ENCODE data around the gene PAFAH1B2.
"Not testable (repeated sequence)": the region's sequence is repeated elsewhere in the genome, so short reads cannot be mapped to it uniquely, and the experiment has no call there.

The PAFAH1B2 gene

DNA sequence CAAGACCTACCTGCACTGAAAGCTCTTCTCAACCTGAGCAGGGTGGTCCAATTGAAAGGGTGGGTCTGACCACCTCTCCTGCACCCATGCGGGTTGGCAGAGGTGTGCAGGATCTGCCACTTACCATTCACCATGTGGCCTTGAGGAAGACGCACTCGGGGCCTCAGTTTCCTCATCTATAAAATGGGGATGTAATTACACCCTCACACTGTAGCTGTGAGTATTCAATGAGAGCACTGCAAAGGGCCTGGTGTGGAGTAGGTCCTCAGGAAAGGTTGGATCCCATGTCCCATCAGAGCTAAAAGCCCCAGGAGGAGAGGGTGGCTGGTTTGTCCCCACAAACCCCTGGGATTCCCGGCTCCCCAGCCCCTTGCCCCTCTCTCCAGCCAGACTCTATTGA lies 54.5 kb downstream of the PAFAH1B2 start:
- H3K36me3 ChIP-seq (ENCODE audit: control insufficient read depth, insufficient read depth, low read length) = peaks cover 30% of the 10 kb centered on the region
- peak overlapping the region; percentile 71 for H3K4me3 ChIP-seq (ENCODE audit: low read length)
- H3K4me1 ChIP-seq (ENCODE audit: control insufficient read depth, insufficient read depth, low read length) = peaks cover 17% of the 10 kb centered on the region

DNA sequence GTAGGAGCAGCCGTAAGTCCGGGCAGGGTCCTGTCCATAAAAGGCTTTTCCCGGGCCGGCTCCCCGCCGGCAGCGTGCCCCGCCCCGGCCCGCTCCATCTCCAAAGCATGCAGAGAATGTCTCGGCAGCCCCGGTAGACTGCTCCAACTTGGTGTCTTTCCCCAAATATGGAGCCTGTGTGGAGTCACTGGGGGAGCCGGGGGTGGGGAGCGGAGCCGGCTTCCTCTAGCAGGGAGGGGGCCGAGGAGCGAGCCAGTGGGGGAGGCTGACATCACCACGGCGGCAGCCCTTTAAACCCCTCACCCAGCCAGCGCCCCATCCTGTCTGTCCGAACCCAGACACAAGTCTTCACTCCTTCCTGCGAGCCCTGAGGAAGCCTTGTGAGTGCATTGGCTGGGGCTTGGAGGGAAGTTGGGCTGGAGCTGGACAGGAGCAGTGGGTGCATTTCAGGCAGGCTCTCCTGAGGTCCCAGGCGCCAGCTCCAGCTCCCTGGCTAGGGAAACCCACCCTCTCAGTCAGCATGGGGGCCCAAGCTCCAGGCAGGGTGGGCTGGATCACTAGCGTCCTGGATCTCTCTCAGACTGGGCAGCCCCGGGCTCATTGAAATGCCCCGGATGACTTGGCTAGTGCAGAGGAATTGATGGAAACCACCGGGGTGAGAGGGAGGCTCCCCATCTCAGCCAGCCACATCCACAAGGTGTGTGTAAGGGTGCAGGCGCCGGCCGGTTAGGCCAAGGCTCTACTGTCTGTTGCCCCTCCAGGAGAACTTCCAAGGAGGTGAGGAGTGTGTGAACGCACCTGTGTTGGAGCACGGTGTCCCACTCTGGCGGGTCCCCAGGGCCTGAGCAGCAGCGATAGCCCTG lies 55.2 kb downstream of the PAFAH1B2 start, which contains the start of gene TAGLN:
Gene TAGLN (plus strand): TSS at position 318 of the 863 bp plus-strand sequence. CDS start 3,644 bp downstream, outside the sequence.
- peaks cover 36% of the 10 kb centered on the region for H3K36me3 ChIP-seq (ENCODE audit: control insufficient read depth, insufficient read depth, low read length)
- peaks cover 24% of the 10 kb centered on the region for H3K4me1 ChIP-seq (ENCODE audit: control insufficient read depth, insufficient read depth, low read length)
- H3K27me3 ChIP-seq (ENCODE audit: control insufficient read depth, insufficient read depth, low read length) = no peaks in the 10 kb centered on the region
- peak within 1 kb of the TSS; percentile 99 for H3K27ac ChIP-seq (ENCODE audit: low read depth, low read length)
- H3K9ac ChIP-seq (ENCODE audit: low read length) = peak within 1 kb of the TSS; percentile 93
- H3K4me3 ChIP-seq (ENCODE audit: low read length) = peak within 1 kb of the TSS; percentile 86

More for the DNA sequence above, 54.5 kb downstream of the PAFAH1B2 start:
- Histone ChIP-seq H3K9ac (ENCODE audit: low read length) (peak overlapping the region; percentile 49), H3K27ac (ENCODE audit: low read depth, low read length) (peak overlapping the region; percentile 98), H3K27me3 (ENCODE audit: control insufficient read depth, insufficient read depth, low read length) (no peaks in the 10 kb centered on the region)

DNA sequence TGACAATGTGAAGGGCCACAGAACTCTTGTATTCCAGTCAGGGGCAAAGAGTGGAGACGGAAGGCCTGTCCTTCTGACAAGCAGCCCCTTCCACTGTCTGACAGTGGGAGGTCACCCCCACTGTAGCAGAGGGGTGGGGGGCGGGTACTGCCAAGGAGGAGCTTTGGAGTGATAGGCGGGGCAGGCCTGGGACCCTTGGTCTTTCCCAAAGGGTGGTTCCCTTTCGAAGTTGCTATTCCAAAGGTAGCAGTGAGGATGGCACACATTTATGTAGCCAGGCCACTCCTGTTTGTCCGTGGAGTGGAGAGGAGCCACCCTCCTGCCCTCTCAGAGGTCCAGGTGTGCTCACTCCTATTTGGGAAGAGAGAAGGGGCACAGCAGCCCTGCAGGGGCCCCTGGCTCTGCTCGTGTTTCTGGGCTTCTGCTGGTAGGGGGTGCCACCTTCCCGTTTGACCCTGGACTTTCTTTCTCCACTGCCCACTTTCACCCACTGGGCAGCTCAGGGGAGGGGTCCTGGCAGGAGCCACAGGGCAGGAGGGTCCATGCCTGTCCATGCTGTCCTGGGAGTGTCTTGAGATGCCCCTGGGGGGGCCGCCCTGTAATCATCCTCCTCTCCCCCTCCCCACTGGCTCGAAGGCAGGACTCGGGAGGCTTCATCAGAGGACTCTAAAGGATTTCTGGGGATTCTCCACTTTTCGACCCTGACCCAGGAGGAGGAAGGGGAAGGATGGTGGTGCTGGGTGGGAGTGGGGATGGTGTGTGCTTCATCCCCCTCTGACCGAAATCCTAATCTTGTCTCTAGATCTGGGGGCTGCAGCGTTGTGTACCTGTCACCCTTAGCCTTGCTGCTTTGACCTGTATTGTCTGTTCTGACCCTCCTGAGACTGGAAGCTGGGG lies 56.1 kb downstream of the PAFAH1B2 start:
- peaks cover 33% of the 10 kb centered on the region for H3K4me1 ChIP-seq (ENCODE audit: control insufficient read depth, insufficient read depth, low read length)
- peak overlapping the region; percentile 86 for H3K4me3 ChIP-seq (ENCODE audit: low read length)
- peak overlapping the region; percentile 93 for H3K9ac ChIP-seq (ENCODE audit: low read length)
- H3K27ac ChIP-seq (ENCODE audit: low read depth, low read length) = peak overlapping the region; percentile 99
- peaks cover 42% of the 10 kb centered on the region for H3K36me3 ChIP-seq (ENCODE audit: control insufficient read depth, insufficient read depth, low read length)
- no peaks in the 10 kb centered on the region for H3K27me3 ChIP-seq (ENCODE audit: control insufficient read depth, insufficient read depth, low read length)

DNA sequence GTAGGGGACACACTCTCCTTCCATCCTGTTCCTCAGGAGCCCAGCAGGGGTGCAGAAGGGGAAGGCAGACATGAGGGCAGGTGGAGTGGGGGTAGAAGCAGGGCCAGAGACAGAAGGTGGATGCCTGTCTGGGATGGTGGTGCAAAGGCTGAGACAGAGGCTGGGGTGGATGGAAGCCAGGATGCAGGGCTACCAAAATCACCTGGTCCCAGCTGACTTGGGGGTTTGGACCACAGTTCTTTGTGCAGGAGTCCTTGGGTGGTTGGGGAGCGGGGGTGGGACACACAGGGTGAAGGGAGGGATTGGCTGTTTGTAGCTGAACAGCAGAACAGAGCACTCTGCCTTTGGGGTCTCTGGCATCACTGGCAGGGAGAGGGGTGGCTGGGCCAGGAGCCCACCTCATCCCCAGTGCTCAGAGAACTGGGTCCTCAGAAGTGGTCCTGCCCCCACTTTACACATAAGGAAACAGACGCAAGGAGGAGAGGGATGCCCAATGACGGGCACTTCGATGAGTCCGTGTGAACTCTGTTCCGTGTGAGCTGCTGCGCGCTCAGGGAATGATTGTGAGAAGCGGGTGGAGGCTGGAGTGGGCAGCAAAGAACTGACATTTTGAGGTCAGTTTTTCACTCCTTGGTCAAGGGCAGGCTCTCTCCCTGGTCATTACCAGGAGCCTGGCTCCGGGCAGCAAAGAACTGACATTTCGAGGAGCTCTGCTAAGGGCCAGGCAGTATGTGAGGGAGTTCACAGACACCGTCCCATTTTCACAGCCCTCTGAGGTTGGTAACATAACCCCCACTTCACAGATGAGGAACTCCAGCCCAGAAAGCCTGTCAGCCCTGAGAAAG lies 56.9 kb downstream of the PAFAH1B2 start:
- Histone ChIP-seq H3K4me3 (ENCODE audit: low read length) (peak overlapping the region; percentile 86), H3K4me1 (ENCODE audit: control insufficient read depth, insufficient read depth, low read length) (peaks cover 38% of the 10 kb centered on the region), H3K9ac (ENCODE audit: low read length) (peak overlapping the region; percentile 93), H3K27ac (ENCODE audit: low read depth, low read length) (peak overlapping the region; percentile 99), H3K27me3 (ENCODE audit: control insufficient read depth, insufficient read depth, low read length) (no peaks in the 10 kb centered on the region), H3K36me3 (ENCODE audit: control insufficient read depth, insufficient read depth, low read length) (peaks cover 46% of the 10 kb centered on the region)

DNA sequence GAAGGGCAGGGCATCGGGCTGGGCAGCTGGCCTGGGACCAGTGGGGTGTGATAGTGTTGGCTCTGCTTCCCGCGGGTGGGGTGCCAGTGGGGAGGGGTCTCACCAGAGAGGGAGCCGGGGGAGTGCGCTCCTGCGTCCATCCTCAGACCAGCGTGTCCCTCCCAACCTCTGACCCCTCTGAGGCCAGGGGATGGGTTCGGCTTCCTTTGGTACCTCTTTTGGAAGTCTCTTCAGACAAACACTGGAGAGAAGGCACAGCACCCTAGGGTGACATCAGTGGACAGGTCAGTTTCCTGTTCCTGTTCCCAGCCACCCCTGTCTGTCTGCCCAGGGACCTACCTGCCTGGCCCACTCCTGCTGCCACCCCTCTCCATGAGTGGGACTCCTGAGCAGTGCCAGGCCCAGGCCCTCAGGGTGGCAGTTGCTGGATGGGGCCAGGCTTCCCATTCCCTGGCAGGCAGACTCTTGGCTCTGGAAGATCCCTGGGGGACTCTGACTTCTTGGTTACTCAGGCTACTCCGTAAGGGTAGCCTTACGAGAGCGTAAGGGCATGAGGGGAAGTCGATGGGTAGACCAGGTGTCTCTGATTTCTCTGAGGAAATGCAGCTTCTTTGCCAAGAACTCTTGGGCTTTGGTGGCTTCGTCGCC lies 57.7 kb downstream of the PAFAH1B2 start:
- H3K36me3 ChIP-seq (ENCODE audit: control insufficient read depth, insufficient read depth, low read length) = peaks cover 48% of the 10 kb centered on the region
- peak overlapping the region; percentile 93 for H3K9ac ChIP-seq (ENCODE audit: low read length)
- peak overlapping the region; percentile 99 for H3K27ac ChIP-seq (ENCODE audit: low read depth, low read length)
- H3K4me3 ChIP-seq (ENCODE audit: low read length) = peak overlapping the region; percentile 86
- H3K4me1 ChIP-seq (ENCODE audit: control insufficient read depth, insufficient read depth, low read length) = peaks cover 40% of the 10 kb centered on the region
- no peaks in the 10 kb centered on the region for H3K27me3 ChIP-seq (ENCODE audit: control insufficient read depth, insufficient read depth, low read length)

DNA sequence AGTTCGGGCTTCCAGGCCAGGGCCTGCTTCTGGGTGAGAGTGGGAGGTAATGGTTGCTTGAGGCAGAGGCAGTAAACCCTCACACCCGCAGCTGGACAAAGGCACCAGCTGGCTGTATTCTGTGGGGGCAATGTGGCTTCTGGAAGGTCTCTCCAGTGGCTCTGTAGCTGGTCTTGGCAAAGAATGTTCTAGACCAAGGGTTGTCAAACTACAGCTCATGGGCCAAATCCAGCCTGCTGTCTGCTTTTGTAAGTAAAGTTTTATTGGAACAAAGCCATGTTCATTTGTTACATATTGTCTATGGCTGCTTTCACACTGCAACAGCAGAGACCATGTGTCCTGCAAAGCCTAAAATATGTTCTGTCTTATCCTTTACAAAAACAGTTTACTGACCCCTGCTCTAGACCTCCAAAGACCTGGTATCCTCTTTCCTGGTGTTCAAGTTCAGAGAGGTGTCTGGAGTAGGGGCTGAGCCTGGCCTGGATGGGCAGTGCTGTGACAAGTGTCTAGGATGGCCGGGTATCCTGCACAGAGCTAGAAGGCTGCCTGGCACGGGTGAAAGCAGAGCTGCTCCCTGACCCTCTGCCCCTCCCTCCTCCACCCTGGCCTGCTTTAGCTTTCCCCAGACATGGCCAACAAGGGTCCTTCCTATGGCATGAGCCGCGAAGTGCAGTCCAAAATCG lies 58.4 kb downstream of the PAFAH1B2 start:
- H3K27me3 ChIP-seq (ENCODE audit: control insufficient read depth, insufficient read depth, low read length) = no peaks in the 10 kb centered on the region
- H3K4me1 ChIP-seq (ENCODE audit: control insufficient read depth, insufficient read depth, low read length) = peaks cover 40% of the 10 kb centered on the region
- H3K36me3 ChIP-seq (ENCODE audit: control insufficient read depth, insufficient read depth, low read length) = peaks cover 48% of the 10 kb centered on the region
- peak overlapping the region; percentile 99 for H3K27ac ChIP-seq (ENCODE audit: low read depth, low read length)
- no peak overlapping the region for H3K9ac ChIP-seq (ENCODE audit: low read length)
- H3K4me3 ChIP-seq (ENCODE audit: low read length) = peak overlapping the region; percentile 86

DNA sequence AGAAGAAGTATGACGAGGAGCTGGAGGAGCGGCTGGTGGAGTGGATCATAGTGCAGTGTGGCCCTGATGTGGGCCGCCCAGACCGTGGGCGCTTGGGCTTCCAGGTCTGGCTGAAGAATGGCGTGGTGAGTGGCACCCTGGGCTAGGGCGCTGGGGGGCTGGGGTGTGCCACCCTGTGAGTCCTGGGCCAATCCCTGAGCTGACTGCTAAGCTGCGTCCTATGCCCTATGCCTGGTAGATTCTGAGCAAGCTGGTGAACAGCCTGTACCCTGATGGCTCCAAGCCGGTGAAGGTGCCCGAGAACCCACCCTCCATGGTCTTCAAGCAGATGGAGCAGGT lies 59.0 kb downstream of the PAFAH1B2 start:
- Histone ChIP-seq H3K4me3 (ENCODE audit: low read length) (peak overlapping the region; percentile 86), H3K4me1 (ENCODE audit: control insufficient read depth, insufficient read depth, low read length) (peaks cover 40% of the 10 kb centered on the region), H3K27ac (ENCODE audit: low read depth, low read length) (peak overlapping the region; percentile 99), H3K9ac (ENCODE audit: low read length) (peak overlapping the region; percentile 38), H3K27me3 (ENCODE audit: control insufficient read depth, insufficient read depth, low read length) (no peaks in the 10 kb centered on the region), H3K36me3 (ENCODE audit: control insufficient read depth, insufficient read depth, low read length) (peaks cover 48% of the 10 kb centered on the region)

DNA sequence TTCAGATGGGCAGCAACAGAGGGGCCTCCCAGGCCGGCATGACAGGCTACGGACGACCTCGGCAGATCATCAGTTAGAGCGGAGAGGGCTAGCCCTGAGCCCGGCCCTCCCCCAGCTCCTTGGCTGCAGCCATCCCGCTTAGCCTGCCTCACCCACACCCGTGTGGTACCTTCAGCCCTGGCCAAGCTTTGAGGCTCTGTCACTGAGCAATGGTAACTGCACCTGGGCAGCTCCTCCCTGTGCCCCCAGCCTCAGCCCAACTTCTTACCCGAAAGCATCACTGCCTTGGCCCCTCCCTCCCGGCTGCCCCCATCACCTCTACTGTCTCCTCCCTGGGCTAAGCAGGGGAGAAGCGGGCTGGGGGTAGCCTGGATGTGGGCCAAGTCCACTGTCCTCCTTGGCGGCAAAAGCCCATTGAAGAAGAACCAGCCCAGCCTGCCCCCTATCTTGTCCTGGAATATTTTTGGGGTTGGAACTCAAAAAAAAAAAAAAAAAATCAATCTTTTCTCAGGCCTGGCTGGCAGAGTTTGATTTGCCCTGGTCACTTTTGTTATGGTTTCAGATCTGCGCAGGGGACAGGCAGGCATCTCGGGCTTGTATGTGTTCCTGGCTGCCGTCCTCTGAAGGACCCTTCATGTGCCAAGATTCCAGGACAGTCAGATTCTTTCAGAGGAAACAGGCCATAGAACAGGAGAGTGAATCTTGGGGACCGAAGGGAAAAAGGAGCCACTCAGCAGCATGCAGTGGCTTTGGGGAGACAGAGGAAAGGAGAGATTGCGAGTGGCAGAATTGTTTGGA lies 60.4 kb downstream of the PAFAH1B2 start:
- H3K36me3 ChIP-seq (ENCODE audit: control insufficient read depth, insufficient read depth, low read length) = peaks cover 48% of the 10 kb centered on the region
- peak overlapping the region; percentile 86 for H3K4me3 ChIP-seq (ENCODE audit: low read length)
- H3K27me3 ChIP-seq (ENCODE audit: control insufficient read depth, insufficient read depth, low read length) = no peaks in the 10 kb centered on the region
- H3K4me1 ChIP-seq (ENCODE audit: control insufficient read depth, insufficient read depth, low read length) = peaks cover 35% of the 10 kb centered on the region
- peak overlapping the region; percentile 38 for H3K9ac ChIP-seq (ENCODE audit: low read length)
- H3K27ac ChIP-seq (ENCODE audit: low read depth, low read length) = peak overlapping the region; percentile 99

DNA sequence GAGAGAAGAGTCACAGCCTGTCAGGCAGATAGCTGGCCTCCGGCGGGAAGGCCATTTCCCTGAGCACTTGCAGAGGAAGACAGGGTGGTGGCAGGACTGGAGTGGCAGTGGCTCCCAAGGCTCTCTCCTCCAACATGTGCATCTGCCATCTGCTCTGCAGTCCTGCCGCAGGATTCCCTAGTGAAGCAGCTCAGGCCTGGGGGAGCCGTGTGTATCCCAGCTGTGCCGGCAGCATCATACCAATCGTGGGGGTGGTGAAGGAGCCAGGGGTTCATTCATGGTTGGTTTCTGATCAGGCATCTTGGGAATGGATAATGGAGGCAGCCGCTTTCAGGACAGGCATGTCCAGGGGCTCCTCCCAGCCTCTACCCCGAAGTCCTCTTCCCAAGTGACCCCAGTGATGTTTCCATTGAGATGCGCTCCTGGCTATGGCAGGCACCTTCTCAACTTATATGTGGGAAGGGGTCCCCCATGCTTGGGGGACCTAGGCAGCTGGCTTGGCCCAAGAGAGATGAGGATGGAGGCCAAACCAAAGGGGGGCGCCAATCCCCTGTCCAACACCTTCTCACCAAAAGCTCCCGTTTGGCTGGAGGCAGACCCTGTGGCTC lies 61.2 kb downstream of the PAFAH1B2 start:
- Histone ChIP-seq H3K4me1 (ENCODE audit: control insufficient read depth, insufficient read depth, low read length) (peaks cover 35% of the 10 kb centered on the region), H3K27ac (ENCODE audit: low read depth, low read length) (peak overlapping the region; percentile 99), H3K36me3 (ENCODE audit: control insufficient read depth, insufficient read depth, low read length) (peaks cover 47% of the 10 kb centered on the region), H3K4me3 (ENCODE audit: low read length) (no peak overlapping the region), H3K27me3 (ENCODE audit: control insufficient read depth, insufficient read depth, low read length) (no peaks in the 10 kb centered on the region), H3K9ac (ENCODE audit: low read length) (no peak overlapping the region)

DNA sequence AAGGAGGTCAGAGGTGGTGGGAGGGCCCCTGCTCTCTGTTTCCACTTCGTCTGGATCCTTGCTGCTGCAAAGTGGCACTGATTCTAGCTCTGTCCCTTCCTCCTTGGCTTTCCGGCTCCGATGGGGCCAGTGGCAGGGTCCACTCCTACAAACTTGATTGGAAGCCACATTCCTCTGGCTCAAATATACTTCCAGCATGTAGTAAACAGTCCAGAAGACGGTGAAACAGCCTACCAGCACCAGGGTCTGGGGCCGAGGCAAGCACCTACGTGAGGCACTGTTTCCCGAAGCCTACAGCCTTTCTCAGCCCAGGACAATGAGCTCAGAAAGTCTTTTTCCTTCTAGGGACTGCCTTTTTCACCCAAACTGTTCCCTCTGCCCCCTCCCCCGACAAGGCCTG lies 62.0 kb downstream of the PAFAH1B2 start:
- H3K9ac ChIP-seq (ENCODE audit: low read length); H3K27me3 ChIP-seq (ENCODE audit: control insufficient read depth, insufficient read depth, low read length); H3K4me3 ChIP-seq (ENCODE audit: low read length): not testable (repeated sequence)
- peak overlapping the region; percentile 74 for H3K27ac ChIP-seq (ENCODE audit: low read depth, low read length)
- H3K36me3 ChIP-seq (ENCODE audit: control insufficient read depth, insufficient read depth, low read length) = peaks cover 42% of the 10 kb centered on the region
- H3K4me1 ChIP-seq (ENCODE audit: control insufficient read depth, insufficient read depth, low read length) = peaks cover 35% of the 10 kb centered on the region
